T-helper 2 cell treated with Interferon-gamma antibody and Interleukin-4, amounts not matched to agents 100 ng/mL and 5 ng/mL, for 36 hours (primary cell): ENCODE measurements around the gene EFHD1. TPM values are rescaled to one million over a fixed set of nuclear protein-coding genes. Genes with fewer than 3 reads are reported as not detected.

ENCODE experiments used
- intact Hi-C: fragments of 100-400 bp; cut with micrococcal nuclease; formaldehyde crosslinking; loops from one replicate; pipeline ENCODE4 v1.15.1; 2023
- total RNA-seq: library from RNA; stranded (reverse); gene quantifications from 2 replicates; pipeline ENCODE4 v1.2.3, GENCODE V29; 2022

EFHD1 gene
- total RNA-seq: 1.0 and 1.1 TPM in 2 replicates

GRCh38 chr2:232633413-232634205 is at the start of gene EFHD1:
EFHD1 (plus strand) TSS chr2:232633604; CDS start chr2:232633705, 101 bp downstream.
- intact Hi-C loops: no loop called here

- intact Hi-C loops: no loop called here
Observed at GRCh38 chr2:232584238-232584637, 49.2 kb upstream of the EFHD1 start.

GRCh38 chr2:232586943-232587505 is 46.4 kb upstream of the EFHD1 start:
- intact Hi-C loops: no loop called here

- intact Hi-C loops: no loop called here
Observed at GRCh38 chr2:232587512-232587911, 45.9 kb upstream of the EFHD1 start.

GRCh38 chr2:232588031-232588430 is 45.4 kb upstream of the EFHD1 start:
- intact Hi-C loops: no loop called here

- intact Hi-C loops: no loop called here
Observed at GRCh38 chr2:232588680-232589585, 44.5 kb upstream of the EFHD1 start.

- intact Hi-C loops: no loop called here
Observed at GRCh38 chr2:232592772-232593395, 40.5 kb upstream of the EFHD1 start.

- intact Hi-C loops: no loop called here
Observed at GRCh38 chr2:232593982-232594381, 39.4 kb upstream of the EFHD1 start.

- intact Hi-C loops: no loop called here
Observed at GRCh38 chr2:232597362-232598079, 35.9 kb upstream of the EFHD1 start.

GRCh38 chr2:232598293-232598692 is 35.1 kb upstream of the EFHD1 start:
- intact Hi-C loops: no loop called here

- intact Hi-C loops: no loop called here
Observed at GRCh38 chr2:232600053-232600773, 33.2 kb upstream of the EFHD1 start.

GRCh38 chr2:232603283-232603682 is 30.1 kb upstream of the EFHD1 start:
- intact Hi-C loops: no loop called here

GRCh38 chr2:232604535-232604934 is 28.9 kb upstream of the EFHD1 start:
- intact Hi-C loops: no loop called here

GRCh38 chr2:232607011-232607410 is 26.4 kb upstream of the EFHD1 start:
- intact Hi-C loops: loop anchor here (2.0 kb wide), 3 partner anchors 56 to 448 kb away; partner anchors contain the start of genes EIF4E2 and TIGD1

- intact Hi-C loops: no loop called here
Observed at GRCh38 chr2:232609607-232610006, 23.8 kb upstream of the EFHD1 start.

GRCh38 chr2:232610081-232610480 is 23.3 kb upstream of the EFHD1 start:
- intact Hi-C loops: no loop called here

GRCh38 chr2:232611061-232611460 is 22.3 kb upstream of the EFHD1 start:
- intact Hi-C loops: no loop called here

GRCh38 chr2:232611559-232612218 is 21.7 kb upstream of the EFHD1 start:
- intact Hi-C loops: no loop called here

GRCh38 chr2:232613538-232614134 is 19.8 kb upstream of the EFHD1 start:
- intact Hi-C loops: no loop called here
